Large intestine (tissue), 3 donors: ENCODE measurements around the gene ITGA2. TPM values are rescaled to one million over a fixed set of nuclear protein-coding genes. Genes with fewer than 3 reads are reported as not detected.

Source experiments
- DNase-seq, 2 donors: peaks; one replicate each; pipeline versions ENCODE4 v3.0.0 to v3.0.0-alpha.2; 2013
- H3K27ac ChIP-seq: one replicate; pipeline ENCODE4 v1.5.1; 2013; ENCODE audit warnings: low read length
- H3K27me3 ChIP-seq: 2 replicates; pipeline ENCODE4 v1.6.1; 2013; ENCODE audit warnings: low read length; ENCODE audit not compliant: control insufficient read depth, insufficient read depth
- H3K36me3 ChIP-seq: 2 replicates; pipeline ENCODE4 v1.6.1; 2013; ENCODE audit warnings: low read length; ENCODE audit not compliant: control insufficient read depth, insufficient read depth
- H3K4me1 ChIP-seq: one replicate; pipeline ENCODE4 v1.6.1; 2013; ENCODE audit warnings: low read length; ENCODE audit not compliant: control insufficient read depth, insufficient read depth
- H3K4me3 ChIP-seq: one replicate; pipeline ENCODE4 v1.5.1; 2013; ENCODE audit warnings: low read length
- H3K9me3 ChIP-seq: one replicate; pipeline ENCODE4 v1.6.1; 2013; ENCODE audit warnings: mild to moderate bottlenecking, low read depth, low read length, moderate library complexity; ENCODE audit not compliant: control insufficient read depth
- WGBS: methylation state at CpG from one replicate; pipeline ENCODE4 v1.1.5; 2013; ENCODE audit warnings: low lambda C conversion rate; ENCODE audit not compliant: insufficient coverage; 5-methylcytosine and 5-hydroxymethylcytosine counted together
- polyA plus RNA-seq: library from polyadenylated mRNA; unstranded; fragments of 120-200 nt; gene quantifications from one replicate; pipeline ENCODE4 v1.2.1, GENCODE V29; 2013

The ITGA2 gene
- polyA plus RNA-seq, 1 donor = 13.7 TPM

DNA sequence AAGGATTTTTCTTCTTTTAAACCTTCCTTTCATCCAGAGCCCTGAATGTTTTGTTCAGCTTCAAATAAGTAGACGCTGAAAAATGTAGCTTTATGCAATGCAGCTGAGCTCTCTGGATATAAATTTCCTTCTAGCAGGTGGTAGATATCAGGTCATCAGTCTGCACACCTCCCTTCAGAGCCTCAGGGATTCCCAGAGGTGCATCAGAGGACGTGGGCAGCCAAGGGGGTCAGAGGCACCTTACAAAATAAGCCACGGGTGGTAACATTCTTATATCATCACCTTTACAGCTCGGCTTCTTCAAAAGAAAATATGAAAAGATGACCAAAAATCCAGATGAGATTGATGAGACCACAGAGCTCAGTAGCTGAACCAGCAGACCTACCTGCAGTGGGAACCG lies 101.1 kb downstream of the ITGA2 start:
- 100% methylated on average over 2 of the region's 5 CpGs for whole genome bisulfite sequencing
- H3K4me1 ChIP-seq = no peaks in the 10 kb centered on the region
- no peak overlapping the region for H3K27ac ChIP-seq
- no peak for DNase-seq
- peaks cover 20% of the 10 kb centered on the region for H3K36me3 ChIP-seq
- peaks cover 2% of the 10 kb centered on the region for H3K27me3 ChIP-seq
- no peak overlapping the region for H3K4me3 ChIP-seq
- H3K9me3 ChIP-seq = no peaks in the 10 kb centered on the region

DNA sequence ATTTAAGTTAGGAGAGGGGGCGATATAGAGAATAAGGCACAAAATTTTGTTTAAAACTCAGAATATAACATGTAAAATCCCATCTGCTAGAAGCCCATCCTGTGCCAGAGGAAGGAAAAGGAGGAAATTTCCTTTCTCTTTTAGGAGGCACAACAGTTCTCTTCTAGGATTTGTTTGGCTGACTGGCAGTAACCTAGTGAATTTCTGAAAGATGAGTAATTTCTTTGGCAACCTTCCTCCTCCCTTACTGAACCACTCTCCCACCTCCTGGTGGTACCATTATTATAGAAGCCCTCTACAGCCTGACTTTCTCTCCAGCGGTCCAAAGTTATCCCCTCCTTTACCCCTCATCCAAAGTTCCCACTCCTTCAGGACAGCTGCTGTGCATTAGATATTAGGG lies 102.1 kb downstream of the ITGA2 start:
- no peaks in the 10 kb centered on the region for H3K4me1 ChIP-seq
- WGBS = no CpG with 5 or more reads among the region's 2 CpGs

GRCh38 chr5:53092242-53092641 lies 103.1 kb downstream of the ITGA2 start:
- H3K4me1 ChIP-seq = no peaks in the 10 kb centered on the region
- WGBS = no CpG with 5 or more reads among the region's 2 CpGs
- no peak overlapping the region for H3K27ac ChIP-seq

More for the DNA sequence above, 102.1 kb downstream of the ITGA2 start:
- H3K27me3 ChIP-seq = peaks cover 2% of the 10 kb centered on the region
- no peak for DNase-seq
- peaks cover 21% of the 10 kb centered on the region for H3K36me3 ChIP-seq
- H3K9me3 ChIP-seq = no peaks in the 10 kb centered on the region
- no peak overlapping the region for H3K27ac ChIP-seq
- no peak overlapping the region for H3K4me3 ChIP-seq

GRCh38 chr5:53095217-53095616 lies 106.1 kb downstream of the ITGA2 start:
- no CpG with 5 or more reads among the region's 7 CpGs for whole genome bisulfite sequencing
- H3K4me3 ChIP-seq = no peak overlapping the region
- no peaks in the 10 kb centered on the region for H3K9me3 ChIP-seq
- peaks cover 31% of the 10 kb centered on the region for H3K36me3 ChIP-seq
- no peaks in the 10 kb centered on the region for H3K4me1 ChIP-seq
- H3K27ac ChIP-seq = no peak overlapping the region
- H3K27me3 ChIP-seq = peaks cover 2% of the 10 kb centered on the region
- DNase-seq = no peak

More at GRCh38 chr5:53092242-53092641, 103.1 kb downstream of the ITGA2 start:
- peaks cover 2% of the 10 kb centered on the region for H3K27me3 ChIP-seq
- no peak for DNase-seq
- no peak overlapping the region for H3K4me3 ChIP-seq
- peaks cover 26% of the 10 kb centered on the region for H3K36me3 ChIP-seq
- H3K9me3 ChIP-seq = no peaks in the 10 kb centered on the region

- peak; percentile 22 to 41 for DNase-seq
These were observed 106.9 kb downstream of the ITGA2 start for GRCh38 chr5:53095931-53096525.

DNA sequence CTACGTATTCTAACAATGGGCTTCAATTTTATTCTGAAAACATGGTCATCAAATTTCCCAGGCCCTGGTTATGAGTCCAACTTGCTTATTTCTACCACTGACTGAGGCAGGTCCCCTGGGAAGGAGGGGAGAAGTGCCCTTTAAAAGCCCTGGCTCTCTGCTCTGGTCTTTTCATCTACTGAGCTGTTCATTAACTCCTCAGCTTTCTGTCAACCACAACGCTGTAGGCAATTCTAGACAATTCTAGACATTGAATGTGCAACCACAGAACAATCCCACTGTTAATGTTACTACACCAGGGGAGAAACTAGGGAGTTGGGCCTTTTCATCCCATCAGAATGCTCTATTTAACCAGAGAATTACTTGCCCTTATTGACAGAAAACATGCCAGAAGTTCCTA lies 110.4 kb downstream of the ITGA2 start:
- Histone ChIP-seq H3K27ac (no peak overlapping the region), H3K27me3 (no peaks in the 10 kb centered on the region), H3K4me1 (no peaks in the 10 kb centered on the region), H3K36me3 (peaks cover 43% of the 10 kb centered on the region), H3K9me3 (no peaks in the 10 kb centered on the region), H3K4me3 (no peak overlapping the region)
- no CpG with 5 or more reads among the region's 2 CpGs for WGBS
- no peak for DNase-seq

More at GRCh38 chr5:53095931-53096525, 106.9 kb downstream of the ITGA2 start:
- H3K36me3 ChIP-seq = peaks cover 35% of the 10 kb centered on the region
- H3K4me3 ChIP-seq = no peak overlapping the region
- H3K9me3 ChIP-seq = no peaks in the 10 kb centered on the region
- peaks cover 2% of the 10 kb centered on the region for H3K27me3 ChIP-seq
- no peak overlapping the region for H3K27ac ChIP-seq
- H3K4me1 ChIP-seq = no peaks in the 10 kb centered on the region
- WGBS = 12% methylated on average over 3 of the region's 3 CpGs

DNA sequence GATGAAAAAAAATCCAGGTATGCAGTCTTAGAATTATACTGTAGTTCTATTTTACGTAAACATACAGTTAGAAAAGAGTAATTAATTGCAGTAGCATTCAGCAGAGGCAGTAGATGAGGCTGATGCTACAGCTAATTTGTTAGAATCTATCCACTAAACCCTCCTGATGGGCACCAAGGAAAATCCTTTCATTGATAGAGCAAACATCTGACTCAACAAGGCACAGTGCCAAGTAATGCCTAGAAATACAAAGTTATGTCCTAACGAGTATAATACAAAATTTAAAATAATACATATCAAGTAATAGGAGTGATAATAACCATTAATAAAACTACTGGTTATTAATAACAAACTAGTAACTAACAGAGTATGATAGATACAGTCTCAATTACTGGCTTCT lies 111.5 kb downstream of the ITGA2 start:
- Histone ChIP-seq H3K9me3 (no peaks in the 10 kb centered on the region), H3K4me3 (no peak overlapping the region), H3K36me3 (peaks cover 41% of the 10 kb centered on the region), H3K4me1 (no peaks in the 10 kb centered on the region), H3K27me3 (no peaks in the 10 kb centered on the region), H3K27ac (no peak overlapping the region)
- WGBS = 67% methylated on average over 1 of the region's 2 CpGs
- no peak for DNase-seq

- no peak for DNase-seq
- peaks cover 22% of the 10 kb centered on the region for H3K36me3 ChIP-seq
- no peaks in the 10 kb centered on the region for H3K27me3 ChIP-seq
- H3K9me3 ChIP-seq = no peaks in the 10 kb centered on the region
- no peak overlapping the region for H3K27ac ChIP-seq
- no peak overlapping the region for H3K4me3 ChIP-seq
- peaks cover 6% of the 10 kb centered on the region for H3K4me1 ChIP-seq
- 100% methylated on average over 1 of the region's 5 CpGs for WGBS
These were observed 116.6 kb downstream of the ITGA2 start for GRCh38 chr5:53105611-53106300.

DNA sequence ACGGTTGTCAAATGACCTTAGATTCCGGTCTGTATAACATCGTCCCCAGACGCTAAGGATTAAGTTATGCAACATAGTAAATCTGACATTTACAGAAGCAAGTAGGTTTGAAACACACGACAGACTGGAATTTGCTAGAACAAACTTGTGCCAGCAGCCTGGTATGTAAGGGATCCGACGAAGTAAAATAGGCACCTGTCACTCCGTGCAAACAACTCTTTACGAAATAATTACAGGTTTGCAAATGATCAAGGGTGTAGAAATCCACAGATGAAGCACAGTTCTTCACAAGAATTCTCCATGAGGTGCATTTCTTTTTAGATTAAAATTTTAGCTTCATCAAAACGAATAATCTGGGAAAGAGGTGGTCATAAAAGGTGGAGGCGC lies 119.9 kb downstream of the ITGA2 start:
- WGBS = 0% methylated on average over 6 of the region's 11 CpGs
- Histone ChIP-seq H3K4me3 (peak overlapping the region; percentile 90), H3K27me3 (no peaks in the 10 kb centered on the region), H3K4me1 (peaks cover 6% of the 10 kb centered on the region), H3K9me3 (no peaks in the 10 kb centered on the region), H3K36me3 (peaks cover 7% of the 10 kb centered on the region), H3K27ac (peak overlapping the region; percentile 87)
- DNase-seq = no peak

- peak; percentile 94 to 95 for DNase-seq
- peak within 1 kb of the TSS; percentile 87 for H3K27ac ChIP-seq
- H3K4me1 ChIP-seq = peaks cover 6% of the 10 kb centered on the region
- H3K4me3 ChIP-seq = peak within 1 kb of the TSS; percentile 90
- no peaks in the 10 kb centered on the region for H3K27me3 ChIP-seq
- peaks cover 7% of the 10 kb centered on the region for H3K36me3 ChIP-seq
- no peaks in the 10 kb centered on the region for H3K9me3 ChIP-seq
- no CpG with 5 or more reads among the region's 54 CpGs for WGBS
These were observed 120.4 kb downstream of the ITGA2 start, which contains the start of gene MOCS2 for GRCh38 chr5:53109443-53110127. Gene MOCS2 (minus strand): TSS chr5:53109757. CDS start chr5:53107174, 2,583 bp downstream.
